Loucy (cell line): ENCODE measurements around the gene RAB3D.

ENCODE experiments used
- H2AFZ ChIP-seq: fragments of 200-600 bp; sonication (generic); 2 replicates; pipeline ENCODE4 v1.6.0; 2016; ENCODE audit warnings: antibody characterized with exemption, mild to moderate bottlenecking, low read length, moderate library complexity
- H3F3A ChIP-seq: fragments of 200-600 bp; 2 replicates; pipeline ENCODE4 v1.6.0; 2016; ENCODE audit warnings: antibody characterized with exemption, low read depth, mild to moderate bottlenecking
- H3K27me3 ChIP-seq: fragments of 200-600 bp; sonication (generic); 2 replicates; pipeline ENCODE4 v1.6.1; 2014; ENCODE audit warnings: low read length, mild to moderate bottlenecking; ENCODE audit not compliant: insufficient read depth, poor library complexity, severe bottlenecking
- H3K36me3 ChIP-seq: fragments of 200-600 bp; sonication (generic); 2 replicates; pipeline ENCODE4 v1.6.1; 2016; ENCODE audit warnings: low read length; ENCODE audit not compliant: insufficient read depth
- H3K4me1 ChIP-seq: fragments of 200-600 bp; sonication (generic); 2 replicates; pipeline ENCODE4 v1.5.1; 2014; ENCODE audit warnings: low read length, mild to moderate bottlenecking; ENCODE audit not compliant: insufficient read depth, poor library complexity, severe bottlenecking
- H3K4me2 ChIP-seq: fragments of 200-600 bp; sonication (generic); 2 replicates; pipeline ENCODE4 v1.6.0; 2014; ENCODE audit warnings: antibody characterized with exemption, low read length, low read depth, mild to moderate bottlenecking; ENCODE audit not compliant: poor library complexity, severe bottlenecking
- H3K4me3 ChIP-seq: fragments of 200-600 bp; sonication (generic); 2 replicates; pipeline ENCODE4 v1.5.1; 2014; ENCODE audit warnings: low read length, mild to moderate bottlenecking, mixed read lengths; ENCODE audit not compliant: poor library complexity, severe bottlenecking
- H3K79me2 ChIP-seq: fragments of 200-600 bp; sonication (generic); 2 replicates; pipeline ENCODE4 v1.6.1; 2014; ENCODE audit warnings: low read length; ENCODE audit not compliant: insufficient read depth
- H3K9ac ChIP-seq: fragments of 200-600 bp; sonication (generic); 2 replicates; pipeline ENCODE4 v1.6.0; 2014; ENCODE audit warnings: mild to moderate bottlenecking, low read depth, low read length, moderate library complexity; ENCODE audit not compliant: poor library complexity, severe bottlenecking
- H3K9me2 ChIP-seq: fragments of 200-600 bp; sonication (generic); replicated peaks from 2 replicates; pipeline ENCODE4 v1.6.1; 2016; ENCODE audit warnings: low read depth, low read length, mixed read lengths
- H3K9me3 ChIP-seq: fragments of 200-600 bp; sonication (generic); 2 replicates; pipeline ENCODE4 v1.6.1; 2014; ENCODE audit warnings: mild to moderate bottlenecking, antibody characterized with exemption, low read length, low read depth; ENCODE audit not compliant: insufficient read depth
- H4K20me1 ChIP-seq: fragments of 200-600 bp; sonication (generic); 2 replicates; pipeline ENCODE4 v1.6.0; 2014; ENCODE audit warnings: antibody characterized with exemption, low read length, mild to moderate bottlenecking; ENCODE audit not compliant: insufficient read depth, poor library complexity, severe bottlenecking
- CTCF ChIP-seq: fragments of 200-600 bp; sonication (generic); conservative IDR thresholded peaks from 2 replicates; pipeline ENCODE4 v1.5.1; 2014; ENCODE audit warnings: mild to moderate bottlenecking, antibody characterized with exemption, low read length
- EZH2phosphoT487 ChIP-seq: fragments of 200-600 bp; IDR thresholded peaks from 2 replicates; pipeline ENCODE4 v1.6.1; 2018; ENCODE audit warnings: antibody characterized with exemption, mild to moderate bottlenecking, moderate library complexity, borderline replicate concordance

The RAB3D gene

GRCh38 chr19:11361771-11362731 is 22.6 kb upstream of the RAB3D start:
- no peaks in the 10 kb centered on the region for H3K4me1 ChIP-seq
- no peaks in the 10 kb centered on the region for H3K9me3 ChIP-seq
- no peaks in the 10 kb centered on the region for H3K36me3 ChIP-seq
- H2AFZ ChIP-seq = no peak overlapping the region
- no peaks in the 10 kb centered on the region for H3K9me2 ChIP-seq
- TF ChIP-seq CTCF = no peak
- TF ChIP-seq EZH2phosphoT487 = no peak
- no peaks in the 10 kb centered on the region for H3F3A ChIP-seq
- no peak overlapping the region for H3K9ac ChIP-seq
- H3K27me3 ChIP-seq = no peaks in the 10 kb centered on the region
- H3K79me2 ChIP-seq = no peaks in the 10 kb centered on the region
- no peak overlapping the region for H3K4me3 ChIP-seq
- H4K20me1 ChIP-seq = no peaks in the 10 kb centered on the region
- no peak overlapping the region for H3K4me2 ChIP-seq

- no peaks in the 10 kb centered on the region for H3K4me1 ChIP-seq
- H3K4me2 ChIP-seq = no peak overlapping the region
- TF ChIP-seq CTCF (no peak), EZH2phosphoT487 (no peak)
- no peak overlapping the region for H2AFZ ChIP-seq
- H3K36me3 ChIP-seq = no peaks in the 10 kb centered on the region
- no peaks in the 10 kb centered on the region for H3K79me2 ChIP-seq
- no peak overlapping the region for H3K9ac ChIP-seq
- H3K9me2 ChIP-seq = no peaks in the 10 kb centered on the region
- no peaks in the 10 kb centered on the region for H4K20me1 ChIP-seq
- no peak overlapping the region for H3K4me3 ChIP-seq
- no peaks in the 10 kb centered on the region for H3K9me3 ChIP-seq
- no peaks in the 10 kb centered on the region for H3F3A ChIP-seq
- no peaks in the 10 kb centered on the region for H3K27me3 ChIP-seq
Observed at GRCh38 chr19:11361037-11361770, 21.7 kb upstream of the RAB3D start.

- no peak overlapping the region for H3K4me3 ChIP-seq
- no peaks in the 10 kb centered on the region for H3F3A ChIP-seq
- no peak overlapping the region for H3K4me2 ChIP-seq
- no peaks in the 10 kb centered on the region for H3K36me3 ChIP-seq
- H3K9me2 ChIP-seq = no peaks in the 10 kb centered on the region
- no peaks in the 10 kb centered on the region for H3K4me1 ChIP-seq
- no peaks in the 10 kb centered on the region for H3K27me3 ChIP-seq
- no peaks in the 10 kb centered on the region for H3K79me2 ChIP-seq
- TF ChIP-seq EZH2phosphoT487 (no peak), CTCF (no peak)
- no peaks in the 10 kb centered on the region for H4K20me1 ChIP-seq
- H2AFZ ChIP-seq = no peak overlapping the region
- no peaks in the 10 kb centered on the region for H3K9me3 ChIP-seq
- no peak overlapping the region for H3K9ac ChIP-seq
Observed at GRCh38 chr19:11359421-11359820, 20.0 kb upstream of the RAB3D start.
